Esophagus squamous epithelium (tissue), 5 donors: ENCODE results near the gene USH2A. TPM values are rescaled to one million over a fixed set of nuclear protein-coding genes. Genes with fewer than 3 reads are reported as not detected.

Source experiments
- DNase-seq: peaks from one replicate; lab custom pipeline; 2025; lab: John Stamatoyannopoulos, UW
- H3K27ac ChIP-seq, 4 donors: fragments of 200-600 bp; sonication (generic); one replicate each; pipeline ENCODE4 v1.5.1; 2016 to 2019; ENCODE audit warnings: mild to moderate bottlenecking in 1 of 4
- H3K27me3 ChIP-seq, 4 donors: fragments of 200-600 bp; sonication (generic); 1 replicate in 3 of 4; 2 replicates in 1 of 4; pipeline versions ENCODE4 v1.5.1 to v1.6.0; 2017 to 2021; ENCODE audit warnings: antibody characterized with exemption in 1 of 4
- H3K36me3 ChIP-seq, 3 donors: fragments of 200-600 bp; sonication (generic); one replicate each; pipeline ENCODE4 v1.5.1; 2016 to 2019
- H3K4me1 ChIP-seq, 3 donors: fragments of 200-600 bp; sonication (generic); one replicate each; pipeline ENCODE4 v1.5.1; 2017 to 2019
- H3K4me3 ChIP-seq, 4 donors: fragments of 200-600 bp; sonication (generic); 1 replicate in 3 of 4; 2 replicates in 1 of 4; pipeline ENCODE4 v1.5.1; 2016 to 2019; ENCODE audit warnings: mild to moderate bottlenecking in 2 of 4, moderate library complexity in 1 of 4
- H3K9me3 ChIP-seq, 3 donors: fragments of 200-600 bp; sonication (generic); one replicate each; pipeline ENCODE4 v1.5.1; 2016 to 2019
- POLR2A ChIP-seq, 4 donors: fragments of 450-650 bp; IDR thresholded peaks; one replicate each; pipeline ENCODE4 v1.6.1; 2017; ENCODE audit warnings: antibody characterized with exemption in 4 of 4, mild to moderate bottlenecking in 4 of 4, moderate library complexity in 3 of 4
- WGBS, 2 donors: methylation state at CpG; one replicate each; pipeline ENCODE4 v1.1.5; 2018; 5-methylcytosine and 5-hydroxymethylcytosine counted together
- intact Hi-C: fragments of 100-400 bp; cut with DNase I; formaldehyde crosslinking; loops from one replicate; pipeline ENCODE4 v1.15.0; 2022
- total RNA-seq, 4 donors: library from RNA; depleted of rRNA; stranded (reverse); fragments of >200 nt; gene quantifications; one replicate each; pipeline ENCODE4 v1.1.0, GENCODE V29; 2016
- TF ChIP-seq, protein P1 (sequence below), 6 experiments: fragments of 450-650 bp in 4 of 6; fragments of 200-600 bp in 2 of 6; sonication (generic) in 2 of 6; IDR thresholded peaks; one replicate each; pipeline ENCODE4 v1.5.1; 2016 to 2019; ENCODE audit warnings: antibody characterized with exemption in 6 of 6, mild to moderate bottlenecking in 4 of 6, moderate library complexity in 4 of 6
- donor health status: DM: yes; HTN: yes; CAD: no.

Gene USH2A
- total RNA-seq, 4 donors from 2014 or later = under 0.01 TPM; not detected in 3

DNA sequence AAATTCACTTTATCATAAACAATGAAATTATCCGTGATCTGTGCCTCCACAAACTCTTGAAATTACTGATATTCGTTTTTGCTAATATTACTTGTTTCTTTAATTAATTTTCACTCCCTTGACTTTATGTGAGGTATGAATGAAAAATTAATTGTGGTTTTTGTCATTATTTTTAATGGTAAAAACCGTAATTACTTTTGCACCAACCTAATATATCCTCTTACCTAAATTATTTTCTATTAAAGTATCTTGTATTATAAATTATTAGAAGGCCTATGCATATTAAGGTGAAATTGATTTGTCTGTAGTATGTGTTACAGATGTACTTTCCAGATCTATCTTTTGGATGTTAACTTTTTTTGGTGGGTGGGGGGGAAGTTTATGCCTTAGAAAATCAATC is 540.2 kb downstream of the USH2A start:
- Histone ChIP-seq H3K4me1 (no peaks in the 10 kb centered on the region), H3K36me3 (no peaks in the 10 kb centered on the region), H3K27me3 (no peaks in the 10 kb centered on the region), H3K4me3 (no peak overlapping the region), H3K9me3 (no peaks in the 10 kb centered on the region), H3K27ac (no peak overlapping the region)
- no peak for DNase-seq
- WGBS, 2 donors = 62% methylated on average over 3 of the region's 3 CpGs
- TF ChIP-seq, protein P1, sequence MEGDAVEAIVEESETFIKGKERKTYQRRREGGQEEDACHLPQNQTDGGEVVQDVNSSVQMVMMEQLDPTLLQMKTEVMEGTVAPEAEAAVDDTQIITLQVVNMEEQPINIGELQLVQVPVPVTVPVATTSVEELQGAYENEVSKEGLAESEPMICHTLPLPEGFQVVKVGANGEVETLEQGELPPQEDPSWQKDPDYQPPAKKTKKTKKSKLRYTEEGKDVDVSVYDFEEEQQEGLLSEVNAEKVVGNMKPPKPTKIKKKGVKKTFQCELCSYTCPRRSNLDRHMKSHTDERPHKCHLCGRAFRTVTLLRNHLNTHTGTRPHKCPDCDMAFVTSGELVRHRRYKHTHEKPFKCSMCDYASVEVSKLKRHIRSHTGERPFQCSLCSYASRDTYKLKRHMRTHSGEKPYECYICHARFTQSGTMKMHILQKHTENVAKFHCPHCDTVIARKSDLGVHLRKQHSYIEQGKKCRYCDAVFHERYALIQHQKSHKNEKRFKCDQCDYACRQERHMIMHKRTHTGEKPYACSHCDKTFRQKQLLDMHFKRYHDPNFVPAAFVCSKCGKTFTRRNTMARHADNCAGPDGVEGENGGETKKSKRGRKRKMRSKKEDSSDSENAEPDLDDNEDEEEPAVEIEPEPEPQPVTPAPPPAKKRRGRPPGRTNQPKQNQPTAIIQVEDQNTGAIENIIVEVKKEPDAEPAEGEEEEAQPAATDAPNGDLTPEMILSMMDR (IDR thresholded peaks at IDR 0.05) = no peak
- no peak for TF ChIP-seq POLR2A (IDR thresholded peaks at IDR 0.05)
- intact Hi-C loops = no loop called here

DNA sequence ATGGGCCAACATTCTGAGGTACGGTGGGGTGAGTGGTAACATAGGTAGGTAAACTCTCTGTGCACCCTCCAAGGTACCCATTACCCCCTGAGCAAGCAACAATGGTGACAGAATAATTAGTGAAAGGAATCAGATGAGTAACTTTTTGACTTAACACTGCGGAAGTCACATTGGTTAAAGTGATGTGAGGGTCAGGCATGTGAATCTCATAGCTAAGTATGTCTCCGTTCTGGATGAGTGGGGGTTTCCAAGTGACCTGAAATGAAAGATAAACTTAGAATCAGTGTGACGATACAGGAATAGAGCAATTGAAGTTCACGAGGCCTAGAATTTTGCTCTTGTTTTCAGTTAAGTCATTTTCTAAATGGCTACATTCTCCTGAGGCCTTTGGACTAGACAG is 544.4 kb downstream of the USH2A start:
- intact Hi-C loops = no loop called here
- Histone ChIP-seq H3K36me3 (no peaks in the 10 kb centered on the region), H3K27me3 (no peaks in the 10 kb centered on the region), H3K27ac (no peak overlapping the region), H3K9me3 (no peaks in the 10 kb centered on the region), H3K4me1 (no peaks in the 10 kb centered on the region), H3K4me3 (no peak overlapping the region)
- TF ChIP-seq POLR2A (IDR thresholded peaks at IDR 0.05) = no peak
- TF ChIP-seq, protein P1 (IDR thresholded peaks at IDR 0.05) = no peak
- no peak for DNase-seq
- 81 to 83% methylated on average over 5 of the region's 5 CpGs for WGBS, 2 donors

DNA sequence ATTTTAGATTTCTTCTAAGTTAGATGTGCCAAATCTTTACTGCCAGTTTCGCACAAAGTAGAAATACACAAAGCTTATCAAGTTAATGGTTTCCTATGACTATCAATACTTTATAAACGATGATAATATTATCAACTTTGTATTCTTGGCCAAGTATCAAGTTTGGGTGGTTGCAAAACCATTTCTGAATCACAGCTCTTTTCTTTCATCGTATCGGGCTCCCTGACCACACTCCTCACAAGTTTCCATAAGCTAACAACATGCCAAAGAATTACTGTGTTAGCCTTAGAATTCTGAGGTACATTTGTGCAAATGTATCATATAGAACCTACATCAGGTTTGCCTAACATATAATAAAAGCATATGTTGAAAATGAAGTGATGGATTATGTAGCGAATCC is 545.1 kb downstream of the USH2A start:
- no peak overlapping the region for H3K27ac ChIP-seq
- H3K9me3 ChIP-seq = no peaks in the 10 kb centered on the region
- WGBS, 2 donors = 70 to 74% methylated on average over 5 of the region's 5 CpGs
- no peaks in the 10 kb centered on the region for H3K4me1 ChIP-seq
- DNase-seq = no peak
- intact Hi-C loops = no loop called here
- no peak overlapping the region for H3K4me3 ChIP-seq
- no peaks in the 10 kb centered on the region for H3K36me3 ChIP-seq
- H3K27me3 ChIP-seq = no peaks in the 10 kb centered on the region
- TF ChIP-seq, protein P1 (IDR thresholded peaks at IDR 0.05) = no peak
- no peak for TF ChIP-seq POLR2A (IDR thresholded peaks at IDR 0.05)

DNA sequence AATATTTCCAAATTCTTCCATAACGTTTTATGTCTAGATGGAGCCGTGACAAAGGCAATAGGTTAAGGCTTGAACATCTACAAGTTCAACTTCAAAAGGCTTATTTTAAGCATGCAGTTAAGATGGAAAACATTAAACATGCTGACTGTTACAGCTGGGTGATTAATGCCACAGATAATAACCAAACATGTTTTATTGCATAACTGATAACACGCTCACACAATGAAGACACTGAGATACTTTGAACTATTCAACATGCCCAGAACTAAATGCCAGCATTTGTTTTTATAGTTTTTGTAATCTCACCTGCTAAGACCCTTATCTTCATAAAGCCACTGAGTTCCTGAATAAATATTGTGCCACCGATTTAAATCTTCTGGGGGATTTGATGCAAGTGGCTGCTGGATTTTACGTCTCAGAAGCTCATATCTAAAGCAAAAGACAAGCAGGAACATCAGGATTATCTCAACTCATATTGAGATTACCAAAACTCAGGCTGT is 545.7 kb downstream of the USH2A start:
- Histone ChIP-seq H3K4me3 (no peak overlapping the region), H3K27me3 (no peaks in the 10 kb centered on the region), H3K9me3 (no peaks in the 10 kb centered on the region), H3K36me3 (no peaks in the 10 kb centered on the region), H3K27ac (no peak overlapping the region), H3K4me1 (no peaks in the 10 kb centered on the region)
- 44 to 62% methylated on average over 5 of the region's 5 CpGs for WGBS, 2 donors
- TF ChIP-seq, protein P1 (IDR thresholded peaks at IDR 0.05) = no peak
- no peak for TF ChIP-seq POLR2A (IDR thresholded peaks at IDR 0.05)
- intact Hi-C loops = no loop called here
- no peak for DNase-seq

DNA sequence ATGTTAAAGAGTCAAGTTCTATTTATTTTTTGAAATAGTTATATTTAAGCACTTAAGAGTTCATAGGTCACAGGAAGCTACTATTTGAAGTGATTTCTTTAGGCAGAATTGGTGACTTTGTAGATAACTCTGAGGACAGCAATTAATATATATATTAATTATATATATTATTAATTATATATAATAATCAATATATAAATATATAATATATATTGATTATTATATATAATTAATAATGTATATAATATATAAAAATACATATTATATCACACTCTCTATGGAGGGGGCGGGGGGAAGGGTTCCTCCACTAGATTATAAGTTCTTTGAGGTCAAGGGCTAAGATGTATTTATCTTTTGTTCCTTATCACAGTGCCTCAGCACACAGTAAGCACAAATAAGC is 547.5 kb downstream of the USH2A start:
- WGBS, 2 donors = 44 to 50% methylated on average over 1 of the region's 1 CpG
- Histone ChIP-seq H3K4me3 (no peak overlapping the region), H3K36me3 (no peaks in the 10 kb centered on the region), H3K4me1 (no peaks in the 10 kb centered on the region), H3K9me3 (no peaks in the 10 kb centered on the region), H3K27me3 (no peaks in the 10 kb centered on the region), H3K27ac (no peak overlapping the region)
- intact Hi-C loops = no loop called here
- no peak for DNase-seq
- TF ChIP-seq, protein P1 (IDR thresholded peaks at IDR 0.05) = no peak
- TF ChIP-seq POLR2A (IDR thresholded peaks at IDR 0.05) = no peak
